Activated T-helper 1 cell treated with anti-CD3 and anti-CD28 coated beads, Interleukin-12 subunit alpha, Interleukin-12 subunit beta, Interleukin-2, Interleukin-4 antibody, amounts not matched to agents 30 ng/mL and 10 ng/mL and 1 ng/mL, durations not matched to agents 14 hours and 24 hours and 36 hours (primary cell): Measurements from ENCODE around the gene KATNBL1. TPM values are rescaled to one million over a fixed set of nuclear protein-coding genes. Genes with fewer than 3 reads are reported as not detected.

Experiments used
- DNase-seq: peaks from one replicate; pipeline ENCODE4 v3.0.0; 2021; ENCODE audit warnings: low spot score
- H3K27ac Mint-ChIP-seq: one replicate; pipeline ENCODE4 v1.8.0; 2021; ENCODE audit warnings: mild to moderate bottlenecking, mixed read lengths
- H3K27me3 Mint-ChIP-seq: one replicate; pipeline ENCODE4 v1.8.0; 2022; ENCODE audit warnings: mild to moderate bottlenecking, moderate library complexity, mixed read lengths; ENCODE audit not compliant: insufficient read depth
- H3K36me3 Mint-ChIP-seq: one replicate; pipeline ENCODE4 v1.8.0; 2021; ENCODE audit warnings: low read depth, mixed read lengths
- H3K4me1 Mint-ChIP-seq: one replicate; pipeline ENCODE4 v1.8.0; 2021; ENCODE audit warnings: low read depth, mixed read lengths
- H3K4me3 Mint-ChIP-seq: one replicate; pipeline ENCODE4 v1.8.0; 2021; ENCODE audit warnings: mild to moderate bottlenecking, moderate library complexity, mixed read lengths
- H3K9me3 Mint-ChIP-seq: one replicate; pipeline ENCODE4 v1.8.0; 2021; ENCODE audit warnings: mixed read lengths
- intact Hi-C: fragments of 100-400 bp; cut with micrococcal nuclease; formaldehyde crosslinking; loops from one replicate; pipeline ENCODE4 v1.15.1; 2024
- total RNA-seq: library from RNA; stranded (reverse); gene quantifications from 2 replicates; pipeline ENCODE4 v1.2.3, GENCODE V29; 2022

KATNBL1 gene
- 37.6 and 42.1 TPM in 2 replicates for total RNA-seq

- Mint-ChIP-seq H3K4me3 (peak within 1 kb of the TSS; percentile 89), H3K4me1 (peaks cover 34% of the 10 kb centered on the region), H3K9me3 (no peaks in the 10 kb centered on the region), H3K27me3 (peaks cover 5% of the 10 kb centered on the region), H3K27ac (peak within 1 kb of the TSS; percentile 72), H3K36me3 (peaks cover 9% of the 10 kb centered on the region)
- intact Hi-C loops, result loop anchor here (1.0 to 5.0 kb wide), 8 partner anchors 16 to 228 kb away; partner anchors contain the start of genes AVEN, EMC4, GOLGA8A and LPCAT4
- DNase-seq, result peak; percentile 92
These were observed at the start of gene KATNBL1 for GRCh38 chr15:34209421-34210282. TSS of gene KATNBL1 (minus strand) at chr15:34210096. CDS start at chr15:34163676, 46,420 bp downstream.

- Mint-ChIP-seq H3K27ac (peak overlapping the region; percentile 42), H3K4me3 (no peak overlapping the region), H3K27me3 (no peaks in the 10 kb centered on the region), H3K9me3 (no peaks in the 10 kb centered on the region), H3K4me1 (no peaks in the 10 kb centered on the region), H3K36me3 (peaks cover 20% of the 10 kb centered on the region)
- no peak for DNase-seq
- intact Hi-C loops, result no loop called here
These were observed 49.7 kb upstream of the KATNBL1 start for GRCh38 chr15:34259566-34259965.

GRCh38 chr15:34258151-34258550, 48.3 kb upstream of the KATNBL1 start:
- Mint-ChIP-seq H3K4me3 (no peak overlapping the region), H3K36me3 (peaks cover 30% of the 10 kb centered on the region), H3K27me3 (no peaks in the 10 kb centered on the region), H3K9me3 (no peaks in the 10 kb centered on the region), H3K27ac (no peak overlapping the region), H3K4me1 (no peaks in the 10 kb centered on the region)
- no peak for DNase-seq
- intact Hi-C loops, result no loop called here

- Mint-ChIP-seq H3K9me3 (no peaks in the 10 kb centered on the region), H3K4me1 (no peaks in the 10 kb centered on the region), H3K4me3 (no peak overlapping the region), H3K27ac (no peak overlapping the region), H3K27me3 (no peaks in the 10 kb centered on the region), H3K36me3 (peaks cover 45% of the 10 kb centered on the region)
- intact Hi-C loops, result no loop called here
- no peak for DNase-seq
These were observed 42.6 kb upstream of the KATNBL1 start for GRCh38 chr15:34252545-34252944.

- Mint-ChIP-seq H3K9me3 (no peaks in the 10 kb centered on the region), H3K4me3 (no peak overlapping the region), H3K4me1 (no peaks in the 10 kb centered on the region), H3K27me3 (no peaks in the 10 kb centered on the region), H3K27ac (no peak overlapping the region), H3K36me3 (peaks cover 42% of the 10 kb centered on the region)
- intact Hi-C loops, result no loop called here
- no peak for DNase-seq
These were observed 38.3 kb upstream of the KATNBL1 start for GRCh38 chr15:34248190-34248589.

GRCh38 chr15:34246276-34246976, 36.5 kb upstream of the KATNBL1 start:
- H3K9me3 Mint-ChIP-seq, result no peaks in the 10 kb centered on the region
- intact Hi-C loops, result no loop called here
- H3K4me3 Mint-ChIP-seq, result no peak overlapping the region
- peaks cover 9% of the 10 kb centered on the region for H3K4me1 Mint-ChIP-seq
- peaks cover 38% of the 10 kb centered on the region for H3K36me3 Mint-ChIP-seq
- no peak overlapping the region for H3K27ac Mint-ChIP-seq
- no peaks in the 10 kb centered on the region for H3K27me3 Mint-ChIP-seq
- DNase-seq, result no peak

GRCh38 chr15:34243226-34243625, 33.3 kb upstream of the KATNBL1 start:
- peaks cover 37% of the 10 kb centered on the region for H3K4me1 Mint-ChIP-seq
- intact Hi-C loops, result no loop called here
- no peak overlapping the region for H3K27ac Mint-ChIP-seq
- peaks cover 36% of the 10 kb centered on the region for H3K36me3 Mint-ChIP-seq
- no peak for DNase-seq
- H3K4me3 Mint-ChIP-seq, result no peak overlapping the region
- H3K9me3 Mint-ChIP-seq, result no peaks in the 10 kb centered on the region
- H3K27me3 Mint-ChIP-seq, result no peaks in the 10 kb centered on the region

GRCh38 chr15:34242331-34242710, 32.4 kb upstream of the KATNBL1 start:
- H3K36me3 Mint-ChIP-seq, result peaks cover 36% of the 10 kb centered on the region
- intact Hi-C loops, result no loop called here

GRCh38 chr15:34241376-34242330, 31.8 kb upstream of the KATNBL1 start:
- Mint-ChIP-seq H3K27ac (no peak overlapping the region), H3K4me3 (no peak overlapping the region), H3K4me1 (peaks cover 38% of the 10 kb centered on the region), H3K27me3 (no peaks in the 10 kb centered on the region), H3K36me3 (peaks cover 38% of the 10 kb centered on the region), H3K9me3 (no peaks in the 10 kb centered on the region)
- no peak for DNase-seq
- intact Hi-C loops, result loop anchor here (1.0 kb wide), 1 partner anchor 126 kb away; the partner anchor contains the start of gene LPCAT4

More at GRCh38 chr15:34242331-34242710, 32.4 kb upstream of the KATNBL1 start:
- Mint-ChIP-seq H3K9me3 (no peaks in the 10 kb centered on the region), H3K27ac (no peak overlapping the region), H3K4me3 (no peak overlapping the region), H3K4me1 (peaks cover 38% of the 10 kb centered on the region), H3K27me3 (no peaks in the 10 kb centered on the region)
- DNase-seq, result no peak

- DNase-seq, result no peak
- Mint-ChIP-seq H3K36me3 (peaks cover 48% of the 10 kb centered on the region), H3K27me3 (no peaks in the 10 kb centered on the region), H3K9me3 (no peaks in the 10 kb centered on the region), H3K4me3 (no peak overlapping the region), H3K4me1 (peaks cover 38% of the 10 kb centered on the region), H3K27ac (peak overlapping the region; percentile 57)
- intact Hi-C loops, result no loop called here
These were observed 30.6 kb upstream of the KATNBL1 start for GRCh38 chr15:34240537-34240936.

- H3K9me3 Mint-ChIP-seq, result no peaks in the 10 kb centered on the region
These were observed 29.4 kb upstream of the KATNBL1 start for GRCh38 chr15:34239151-34239808.

GRCh38 chr15:34233614-34234013, 23.7 kb upstream of the KATNBL1 start:
- no peak for DNase-seq
- Mint-ChIP-seq H3K9me3 (no peaks in the 10 kb centered on the region), H3K4me1 (peaks cover 10% of the 10 kb centered on the region), H3K4me3 (no peak overlapping the region), H3K27me3 (no peaks in the 10 kb centered on the region), H3K27ac (peak overlapping the region; percentile 20), H3K36me3 (peaks cover 48% of the 10 kb centered on the region)
- intact Hi-C loops, result no loop called here

More at GRCh38 chr15:34239151-34239808, 29.4 kb upstream of the KATNBL1 start:
- peaks cover 41% of the 10 kb centered on the region for H3K36me3 Mint-ChIP-seq
- no peaks in the 10 kb centered on the region for H3K27me3 Mint-ChIP-seq
- H3K4me3 Mint-ChIP-seq, result peak overlapping the region; percentile 25
- intact Hi-C loops, result loop anchor here (1.0 to 5.0 kb wide), 4 partner anchors 15 to 343 kb away; partner anchors contain the start of genes GOLGA8B, NOP10 and NUTM1
- DNase-seq, result no peak
- peak overlapping the region; percentile 75 for H3K27ac Mint-ChIP-seq
- peaks cover 38% of the 10 kb centered on the region for H3K4me1 Mint-ChIP-seq
